GM12874 (cell line): ENCODE measurements around the gene SORCS3.

Experiments used
- CTCF ChIP-seq: IDR thresholded peaks from 2 replicates; pipeline ENCODE4 v1.5.1; 2011; ENCODE audit warnings: low read depth, mild to moderate bottlenecking, control low read depth, low read length, moderate library complexity; ENCODE audit not compliant: insufficient read depth

SORCS3 gene

GRCh38 chr10:104920476-104920875 lies 279.4 kb downstream of the SORCS3 start:
- no peak for TF ChIP-seq CTCF

- TF ChIP-seq CTCF, result no peak
These were observed 280.7 kb downstream of the SORCS3 start for GRCh38 chr10:104921763-104922162.

GRCh38 chr10:104922810-104923209 lies 281.7 kb downstream of the SORCS3 start:
- no peak for TF ChIP-seq CTCF

- TF ChIP-seq CTCF, result no peak
These were observed 282.4 kb downstream of the SORCS3 start for GRCh38 chr10:104923501-104923900.

GRCh38 chr10:104924101-104924795 lies 283.2 kb downstream of the SORCS3 start:
- no peak for TF ChIP-seq CTCF

GRCh38 chr10:104925232-104925851 lies 284.3 kb downstream of the SORCS3 start:
- peak; percentile 62 for TF ChIP-seq CTCF

GRCh38 chr10:104928734-104929133 lies 287.6 kb downstream of the SORCS3 start:
- TF ChIP-seq CTCF, result no peak
